22Rv1 (cell line): Measurements from ENCODE around the gene MAP3K9.

Source experiments
- CTCF ChIP-seq: fragments of 450-650 bp; IDR thresholded peaks from 2 replicates; pipeline ENCODE4 v1.5.1; 2017; ENCODE audit warnings: mild to moderate bottlenecking
- ZFX ChIP-seq: fragments of 450-650 bp; IDR thresholded peaks from 2 replicates; pipeline ENCODE4 v1.6.1; 2017; ENCODE audit warnings: antibody characterized with exemption, borderline replicate concordance

- TF ChIP-seq CTCF (no peak), ZFX (no peak)
These were observed 84.4 kb downstream of the MAP3K9 start for GRCh38 chr14:70724944-70725343.
